ENCODE measurements around the gene MLEC.

The MLEC gene

GRCh38 chr12:120670667-120671066 is 16.3 kb upstream of the MLEC start:
- no peak for DNase-seq (ENCODE audit: extremely low read depth, low read depth)
- H3K4me3 ChIP-seq (replicated peaks; ENCODE audit: low read depth, low read length) = no peak overlapping the region
- TF ChIP-seq CTCF (IDR thresholded peaks at IDR 0.05; ENCODE audit: low read depth, low read length, missing control alignments) = no peak

GRCh38 chr12:120674097-120674636 is 12.8 kb upstream of the MLEC start:
- no peak for TF ChIP-seq CTCF (IDR thresholded peaks at IDR 0.05; ENCODE audit: low read depth, low read length, missing control alignments)
- H3K4me3 ChIP-seq (replicated peaks; ENCODE audit: low read depth, low read length) = no peak overlapping the region
- no peak for DNase-seq (ENCODE audit: extremely low read depth, low read depth)

- TF ChIP-seq CTCF (IDR thresholded peaks at IDR 0.05; ENCODE audit: low read depth, low read length, missing control alignments) = no peak
- no peak overlapping the region for H3K4me3 ChIP-seq (replicated peaks; ENCODE audit: low read depth, low read length)
- no peak for DNase-seq (ENCODE audit: extremely low read depth, low read depth)
Measured at GRCh38 chr12:120677765-120678473, 9.0 kb upstream of the MLEC start.

- no peak overlapping the region for H3K4me3 ChIP-seq (replicated peaks; ENCODE audit: low read depth, low read length)
- no peak for DNase-seq (ENCODE audit: extremely low read depth, low read depth)
- no peak for TF ChIP-seq CTCF (IDR thresholded peaks at IDR 0.05; ENCODE audit: low read depth, low read length, missing control alignments)
Measured at GRCh38 chr12:120678572-120678971, 8.4 kb upstream of the MLEC start.

GRCh38 chr12:120680165-120680738 is 6.7 kb upstream of the MLEC start:
- TF ChIP-seq CTCF (IDR thresholded peaks at IDR 0.05; ENCODE audit: low read depth, low read length, missing control alignments) = no peak
- DNase-seq (ENCODE audit: extremely low read depth, low read depth) = no peak
- H3K4me3 ChIP-seq (replicated peaks; ENCODE audit: low read depth, low read length) = no peak overlapping the region

- no peak overlapping the region for H3K4me3 ChIP-seq (replicated peaks; ENCODE audit: low read depth, low read length)
- DNase-seq (ENCODE audit: extremely low read depth, low read depth) = no peak
- TF ChIP-seq CTCF (IDR thresholded peaks at IDR 0.05; ENCODE audit: low read depth, low read length, missing control alignments) = no peak
Measured at GRCh38 chr12:120684523-120684932, 2.4 kb upstream of the MLEC start.
